RPMI8226 (cell line): ENCODE data around the gene ANKRD44.

ENCODE experiments used
- DNase-seq: peaks from one replicate; pipeline ENCODE4 v3.0.0-alpha.2; 2015

The ANKRD44 gene

DNA sequence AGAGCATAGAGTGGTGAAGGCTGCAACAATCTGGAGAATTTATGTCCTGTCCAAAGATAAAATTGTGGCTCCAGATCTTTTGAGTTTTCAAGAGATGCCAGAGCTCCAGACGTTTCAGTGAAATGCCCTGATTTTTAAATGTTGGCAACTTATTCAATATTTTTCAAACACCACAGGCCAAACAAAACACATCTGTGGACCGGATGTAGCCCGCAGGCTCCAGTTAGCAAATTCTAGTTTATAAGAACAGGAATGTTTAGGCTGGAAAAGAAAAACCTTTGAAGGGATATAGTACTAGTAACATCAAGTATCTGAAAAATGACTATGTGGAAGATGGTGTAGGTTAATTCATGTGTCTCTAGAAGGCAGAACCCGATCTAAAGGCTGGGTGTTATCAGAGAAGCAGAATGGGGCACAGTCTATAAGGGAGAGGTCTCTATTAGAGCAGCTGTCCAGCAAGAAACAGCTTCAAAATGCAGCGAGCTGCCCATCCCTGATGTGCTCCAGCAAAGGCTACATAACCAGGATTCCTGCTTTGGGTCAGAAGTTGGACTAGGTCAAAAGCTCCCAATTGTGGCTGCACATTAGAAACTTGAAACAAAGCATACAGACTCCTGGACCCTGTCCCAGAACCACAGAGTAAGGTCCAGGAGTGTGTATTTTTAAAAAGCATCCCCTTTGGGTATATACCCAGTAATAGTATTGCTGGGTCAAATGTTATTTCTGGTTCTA, 105.9 kb downstream of the ANKRD44 start:
- no peak for DNase-seq

DNA sequence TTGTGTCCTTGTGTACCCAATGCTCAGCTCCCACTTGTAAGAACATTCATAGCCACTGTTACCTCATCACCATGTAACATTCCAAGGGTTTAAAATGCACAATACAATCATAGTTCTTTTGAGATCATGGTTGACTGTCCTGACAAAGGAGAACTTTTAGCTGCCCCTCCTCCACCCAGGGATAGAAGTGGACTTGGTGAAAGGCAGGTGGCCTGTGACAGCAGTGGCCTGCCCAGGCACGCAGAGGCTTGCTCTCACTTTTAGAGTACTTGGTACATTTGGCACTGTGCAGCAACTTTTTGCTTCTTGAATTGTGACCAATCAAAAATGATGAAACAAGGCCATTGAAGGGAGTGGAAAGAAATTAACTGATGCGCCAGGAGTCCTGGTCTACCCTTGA, 108.7 kb downstream of the ANKRD44 start:
- DNase-seq = no peak

DNA sequence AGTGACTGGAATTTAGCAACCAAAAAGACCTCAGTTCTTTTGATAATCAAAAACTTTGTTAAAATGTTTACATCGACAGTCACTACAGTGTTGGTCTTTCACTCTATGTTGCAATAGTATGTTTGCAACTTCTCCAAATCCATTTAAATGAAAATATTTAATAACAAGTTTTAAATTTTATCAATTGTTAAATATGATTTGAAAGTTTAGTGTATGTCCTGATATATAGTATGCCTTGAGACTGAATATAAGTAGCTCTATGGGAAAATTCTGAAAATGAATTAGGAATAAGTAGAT, 109.9 kb downstream of the ANKRD44 start:
- no peak for DNase-seq

DNA sequence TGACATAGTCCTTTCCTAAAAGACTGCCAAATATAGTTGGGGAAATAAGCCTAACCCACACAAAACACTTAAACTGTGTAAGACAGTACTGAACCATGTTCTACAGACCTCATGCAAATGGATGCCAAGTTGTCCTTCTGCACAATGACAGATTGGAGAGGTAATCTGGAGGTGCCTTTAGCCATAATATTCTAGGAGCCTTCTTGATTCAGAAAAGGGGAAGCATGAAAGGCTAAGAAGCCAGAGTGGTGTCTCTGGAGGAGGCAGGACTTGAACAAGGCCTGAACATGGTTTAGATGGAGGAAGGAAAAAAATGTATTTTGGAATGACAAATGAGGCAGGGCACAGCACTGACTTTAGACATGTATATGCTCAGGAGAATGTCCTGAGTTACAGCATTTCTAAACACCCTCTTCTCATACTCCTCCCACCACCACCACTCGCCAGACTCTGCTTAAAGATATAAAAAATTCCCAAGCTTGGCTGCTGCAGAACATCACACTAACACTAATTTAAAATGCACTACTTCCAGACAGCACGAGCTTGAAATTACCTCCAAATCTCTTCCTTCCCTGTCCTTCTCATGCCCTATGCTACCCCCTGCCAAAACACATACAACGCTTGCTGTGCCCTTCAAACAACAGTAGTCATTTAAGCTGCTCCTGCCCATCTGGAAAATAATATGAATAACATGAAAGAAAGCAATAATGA, 110.4 kb downstream of the ANKRD44 start:
- no peak for DNase-seq

DNA sequence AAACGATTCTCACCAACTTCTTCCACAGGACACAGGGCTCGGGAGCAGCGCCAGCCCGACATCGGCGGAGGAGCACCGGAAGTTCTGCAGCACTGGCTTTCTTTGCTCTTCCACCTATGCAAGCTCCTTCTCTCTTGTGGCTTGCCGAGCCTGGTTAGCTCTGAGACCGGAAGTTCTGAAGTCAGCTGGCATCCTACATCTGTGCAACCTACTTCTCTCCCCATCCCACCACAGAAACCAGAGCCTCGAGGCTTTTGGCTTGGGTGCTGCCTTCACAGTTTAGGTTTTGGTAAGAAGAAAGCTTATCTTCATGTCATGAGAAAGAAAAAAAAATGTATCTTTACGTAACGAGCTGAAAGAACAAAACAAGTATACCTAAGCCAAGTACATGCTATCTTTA, 111.7 kb downstream of the ANKRD44 start:
- DNase-seq = peak; percentile 96

DNA sequence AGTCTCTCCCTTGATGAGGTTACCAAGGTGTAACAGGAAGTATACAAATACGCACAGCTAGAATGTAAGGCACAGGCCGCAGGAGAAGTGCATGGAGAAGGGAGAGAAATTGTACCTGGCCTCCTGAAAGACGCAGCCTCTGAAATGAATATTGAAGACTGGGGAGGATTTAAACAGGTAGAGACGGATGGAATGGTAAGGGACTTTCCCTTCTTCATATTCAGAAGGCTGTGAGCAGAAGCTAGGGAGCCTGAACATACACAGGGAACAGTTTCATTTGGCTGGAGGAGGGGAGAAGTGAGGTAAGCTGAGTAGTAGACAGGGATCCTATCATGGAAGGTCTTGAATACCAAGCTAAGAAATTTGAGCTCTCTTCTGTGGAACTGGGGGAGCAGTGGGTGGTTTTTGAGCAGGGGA, 112.7 kb downstream of the ANKRD44 start:
- DNase-seq = no peak

DNA sequence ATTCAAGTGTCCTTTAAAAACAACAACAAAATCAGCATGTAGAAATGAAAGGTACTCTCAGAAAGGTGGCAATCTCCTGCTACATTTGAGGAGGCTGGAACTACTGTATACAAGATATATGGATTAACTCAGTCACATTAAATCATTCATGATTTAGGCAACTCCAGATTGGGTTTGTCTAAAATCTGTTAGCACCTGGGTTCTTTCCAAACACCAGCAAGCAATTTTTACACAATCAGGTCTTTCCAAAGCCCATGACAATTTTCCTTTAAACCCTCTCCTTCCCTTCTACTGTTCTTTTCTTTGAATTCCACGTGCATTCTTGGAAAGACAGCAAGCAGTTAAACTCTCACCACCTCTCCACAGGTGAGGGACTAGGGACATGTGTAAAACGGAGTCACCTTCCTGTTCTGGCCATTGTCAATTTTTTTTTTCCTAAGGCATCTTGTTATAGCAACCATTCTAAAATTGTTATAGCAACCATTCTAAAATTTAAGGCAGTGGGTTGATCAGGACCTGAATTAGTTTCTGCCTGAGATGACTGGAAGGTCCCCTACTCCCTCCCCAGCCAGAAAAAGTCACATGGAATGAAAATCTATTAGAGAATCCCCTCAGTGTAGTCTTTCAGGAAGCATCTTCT, 113.9 kb downstream of the ANKRD44 start:
- no peak for DNase-seq

DNA sequence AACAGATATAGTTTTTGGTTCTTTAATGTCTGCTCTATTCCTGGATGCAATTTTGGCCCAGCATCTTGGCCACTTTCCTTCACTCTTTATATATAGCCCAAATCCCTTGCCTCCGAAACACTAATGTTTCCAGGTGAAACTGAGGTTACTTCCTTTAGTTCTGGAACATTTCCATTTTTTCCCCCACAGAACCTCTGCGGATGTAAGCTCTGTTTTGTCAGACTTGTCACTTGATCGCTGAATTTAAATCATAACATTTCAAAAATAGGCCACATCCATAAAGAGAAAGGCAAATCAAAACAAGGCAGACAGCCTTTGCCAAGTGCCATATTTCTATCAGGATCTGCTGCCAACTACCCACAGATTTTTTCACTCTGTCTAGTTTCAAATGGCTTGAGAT, 115.1 kb downstream of the ANKRD44 start:
- DNase-seq = no peak

DNA sequence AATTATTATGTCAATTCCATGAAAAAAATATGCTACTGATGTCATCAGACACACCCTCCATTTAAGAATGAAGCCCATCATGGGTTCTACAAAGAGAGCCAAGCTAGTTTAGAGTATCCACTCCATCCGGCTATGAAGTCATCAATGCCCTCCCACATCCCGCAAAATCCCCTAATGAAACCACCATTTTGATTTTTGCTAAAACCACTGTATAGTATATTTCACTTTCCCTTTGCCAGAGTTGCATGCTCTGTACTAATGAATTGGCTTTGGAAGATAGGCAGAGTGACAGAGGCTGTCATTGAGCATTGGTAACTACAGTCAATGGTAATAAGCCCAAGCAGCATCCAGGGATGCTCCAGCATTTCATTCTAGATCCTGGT, 118.6 kb downstream of the ANKRD44 start:
- no peak for DNase-seq

DNA sequence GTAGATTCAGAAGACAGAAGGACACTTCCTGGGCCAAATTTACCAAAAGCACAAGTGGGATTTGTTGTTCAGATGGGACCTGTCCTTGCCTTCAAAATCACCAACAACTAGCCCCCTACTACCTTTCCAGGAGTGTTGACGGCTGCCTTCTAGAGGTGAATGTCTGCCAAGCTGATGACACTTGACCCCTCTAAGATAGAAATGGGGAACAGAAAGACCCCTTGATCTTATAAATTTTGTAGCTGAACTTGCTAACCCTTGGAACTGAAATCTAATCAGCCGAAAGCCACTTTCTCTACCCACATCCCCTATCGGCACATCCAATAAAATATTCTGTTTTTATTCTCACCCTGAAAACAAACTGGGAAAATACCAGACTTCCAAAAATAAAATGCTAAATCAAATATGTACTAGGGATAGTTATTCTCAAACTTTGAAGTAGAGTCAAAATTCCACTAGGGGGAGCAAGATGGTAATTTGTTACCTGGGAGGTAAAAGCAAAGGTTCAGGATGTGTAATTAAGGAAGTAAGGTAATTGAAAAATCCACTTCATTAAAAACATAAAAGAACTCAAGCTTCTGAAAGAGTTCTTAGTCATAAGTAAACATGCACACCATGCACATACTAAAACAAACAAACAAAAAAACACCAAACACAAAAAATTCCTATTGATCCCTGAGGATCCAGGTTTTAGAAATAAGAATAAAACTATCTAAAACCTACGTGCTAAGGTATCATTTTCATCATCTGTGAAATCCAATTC, 119.2 kb downstream of the ANKRD44 start:
- peak; percentile 74 for DNase-seq

DNA sequence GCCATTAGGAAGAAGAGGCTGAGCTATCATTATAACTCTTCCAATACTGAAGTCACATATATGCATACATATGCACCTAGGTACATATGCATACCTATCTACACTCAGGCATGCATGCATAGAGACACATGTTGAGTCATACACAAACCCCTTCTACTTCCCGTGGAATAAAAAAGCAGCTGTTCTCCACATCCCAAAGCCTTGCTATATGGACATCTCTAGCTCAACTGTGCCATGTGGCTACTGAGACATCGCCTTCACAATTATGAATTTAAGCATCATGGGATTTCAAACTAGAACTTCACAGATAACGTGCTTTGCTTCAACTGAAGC, 120.5 kb downstream of the ANKRD44 start:
- no peak for DNase-seq

DNA sequence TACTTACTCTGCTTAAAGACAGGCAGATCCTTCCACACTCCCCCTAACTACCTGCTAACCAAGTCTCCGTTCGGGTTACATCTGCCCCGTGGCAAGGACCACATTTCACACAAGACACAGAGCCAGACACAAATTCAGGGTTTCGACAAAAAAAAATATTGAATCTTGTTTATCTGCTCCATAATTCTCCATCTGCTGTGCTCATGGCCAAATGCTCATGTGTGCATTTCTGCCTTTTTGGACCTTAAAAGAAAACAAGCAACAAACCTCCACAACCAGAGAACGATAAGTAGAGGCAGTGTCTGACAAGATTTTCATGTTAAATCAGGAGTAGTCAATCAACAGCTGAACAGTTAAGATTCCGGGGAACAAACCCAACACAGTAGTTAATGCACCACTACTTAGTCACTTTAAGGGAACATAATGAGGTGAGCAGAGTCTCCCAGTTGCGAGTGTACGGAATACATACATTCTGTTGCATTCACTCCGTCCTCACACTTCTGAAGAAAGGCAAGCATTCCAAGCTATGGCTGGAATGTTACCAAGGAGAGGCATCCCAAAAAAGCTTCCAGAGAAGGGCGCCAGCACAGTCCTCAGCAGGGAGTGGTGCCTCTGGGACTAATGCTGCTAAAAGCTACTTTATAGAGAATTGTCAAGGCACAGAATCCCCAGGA, 121.0 kb downstream of the ANKRD44 start:
- no peak for DNase-seq

DNA sequence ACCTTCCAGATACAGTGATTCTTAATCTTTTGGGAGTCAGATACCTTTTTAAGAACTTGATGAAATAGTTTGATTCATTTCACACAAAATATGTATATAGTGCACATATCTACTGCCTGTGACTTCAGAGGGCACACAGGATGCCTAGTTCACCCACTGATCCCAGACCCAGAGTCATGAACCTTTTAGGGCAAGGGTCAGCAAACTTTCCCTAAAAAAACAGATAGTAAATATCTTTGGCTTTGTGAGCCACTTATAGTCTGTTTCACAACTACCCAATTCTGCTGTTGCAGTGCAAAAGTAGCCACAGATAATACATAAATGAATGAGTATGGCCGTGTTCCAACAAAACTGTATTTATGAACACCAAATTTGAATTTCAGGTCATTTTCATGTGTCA, 124.9 kb downstream of the ANKRD44 start:
- DNase-seq = no peak

DNA sequence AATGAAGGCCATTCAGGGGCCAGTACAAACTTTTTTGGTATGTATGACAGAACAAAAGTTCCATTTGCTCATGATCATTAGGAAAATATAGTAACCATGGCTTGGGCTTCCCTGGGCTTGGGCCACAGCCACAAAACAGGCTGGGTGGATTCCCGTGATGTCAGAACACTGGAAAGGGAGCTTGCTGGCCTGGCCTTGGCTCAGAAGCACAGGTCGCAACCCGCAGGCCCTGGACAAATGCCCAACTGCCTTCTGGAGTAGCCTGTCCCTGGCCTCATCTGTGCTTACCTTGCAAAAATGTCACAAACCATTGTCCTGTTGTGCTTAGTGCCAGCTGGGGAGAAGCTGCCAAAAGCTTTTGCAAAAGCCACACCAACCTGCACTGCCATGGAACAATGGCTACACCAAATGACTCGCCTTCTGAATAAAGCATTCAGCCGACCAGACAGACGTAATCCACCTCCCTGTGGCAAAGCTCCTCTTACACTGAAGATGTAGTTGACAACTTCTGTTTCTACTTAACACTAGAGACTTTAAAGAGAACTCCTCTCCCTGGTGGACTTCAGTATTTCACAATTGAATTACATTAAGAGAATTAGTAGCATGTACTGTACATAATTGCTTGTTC, 125.5 kb downstream of the ANKRD44 start:
- DNase-seq = peak; percentile 77

DNA sequence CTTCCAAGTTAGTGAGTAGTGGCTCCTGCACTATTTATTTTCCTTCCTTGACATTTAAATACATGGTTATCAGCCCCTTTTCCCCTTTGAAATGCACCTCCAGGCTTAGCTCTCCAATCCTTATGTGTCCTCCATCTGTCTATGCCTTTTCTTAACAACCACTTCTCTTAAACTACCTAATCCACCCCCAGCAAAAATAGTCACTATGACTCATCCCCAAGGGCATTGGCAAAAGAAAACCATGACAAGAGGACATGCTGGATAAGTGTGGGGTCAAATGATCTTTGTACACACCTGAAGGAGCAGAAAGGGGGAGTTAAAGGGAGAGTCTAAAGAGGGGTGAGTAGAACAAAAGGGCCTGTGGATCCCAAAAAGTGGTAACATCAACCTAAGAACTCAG, 127.2 kb downstream of the ANKRD44 start:
- DNase-seq = no peak

DNA sequence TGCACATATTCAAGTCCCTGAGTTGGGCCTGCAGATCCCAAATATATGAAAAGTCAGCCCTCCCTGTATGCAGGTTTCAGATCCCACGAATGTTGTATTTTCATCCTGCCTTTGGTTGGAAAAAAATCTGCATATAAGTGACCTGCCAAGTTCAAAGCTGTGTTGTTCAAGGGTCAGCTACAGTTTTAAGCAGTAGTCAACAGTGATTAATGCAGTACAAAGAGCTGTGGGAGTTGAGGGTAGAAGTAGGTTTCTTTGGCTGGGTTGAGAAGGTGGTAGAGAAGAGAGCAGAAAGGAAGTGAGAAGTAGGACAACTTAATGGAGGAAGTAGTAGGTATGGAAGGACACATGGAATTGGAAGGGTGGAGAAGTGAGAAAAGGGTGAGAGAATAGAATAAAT, 127.9 kb downstream of the ANKRD44 start:
- DNase-seq = no peak

DNA sequence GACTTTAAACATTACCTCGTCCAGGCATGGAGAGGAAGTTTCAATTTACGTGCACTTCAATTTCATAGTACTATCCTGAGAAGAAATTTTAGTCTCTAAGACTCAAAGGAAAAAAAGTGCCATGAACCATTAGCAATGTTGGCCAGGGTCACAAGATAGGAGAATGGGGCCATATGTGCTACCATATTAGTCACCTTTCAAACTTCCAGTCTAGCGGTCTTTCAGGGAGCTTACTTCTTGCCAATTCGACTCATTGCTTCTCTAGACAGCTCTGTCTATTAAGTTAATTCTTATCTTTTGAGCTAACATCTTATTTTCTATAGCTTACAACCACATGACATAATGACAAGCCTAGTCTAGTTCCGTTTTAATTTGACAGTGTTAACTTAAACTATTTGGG, 129.1 kb downstream of the ANKRD44 start:
- DNase-seq = no peak

DNA sequence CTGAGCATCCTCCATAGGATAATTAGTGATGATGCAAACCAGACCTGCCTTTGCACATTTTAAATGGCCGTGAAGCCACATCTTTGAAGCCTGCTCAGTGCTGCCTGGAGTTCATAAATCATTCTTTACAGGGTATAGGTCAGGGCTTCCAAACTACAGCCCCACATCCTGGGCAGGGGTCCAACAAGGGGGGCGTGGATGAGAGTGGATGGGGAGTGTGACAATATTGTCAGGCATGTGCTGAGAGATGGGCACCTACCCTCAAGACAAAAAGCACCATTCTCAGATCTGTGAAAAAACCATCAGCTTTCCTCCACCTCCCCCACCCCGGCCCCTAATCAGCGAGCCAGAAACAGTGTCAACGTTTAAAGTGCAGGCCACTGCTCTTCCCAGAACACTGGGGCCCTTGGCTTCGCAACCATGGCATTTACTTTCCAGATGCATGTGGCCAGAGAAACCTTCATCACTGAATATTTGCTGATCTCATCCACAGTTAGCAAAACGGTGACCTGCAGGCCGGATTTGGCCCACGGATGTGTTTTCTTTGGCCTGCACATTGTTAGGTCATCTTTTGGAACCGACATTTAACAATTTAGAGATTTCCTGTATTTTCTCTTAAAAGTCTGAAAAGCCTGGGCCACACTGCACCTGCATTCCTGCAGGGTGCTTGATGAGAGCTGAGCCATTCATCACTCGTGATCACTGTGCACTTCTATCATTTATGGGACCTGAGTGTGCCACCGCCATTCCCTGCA, 130.7 kb downstream of the ANKRD44 start:
- DNase-seq = no peak

DNA sequence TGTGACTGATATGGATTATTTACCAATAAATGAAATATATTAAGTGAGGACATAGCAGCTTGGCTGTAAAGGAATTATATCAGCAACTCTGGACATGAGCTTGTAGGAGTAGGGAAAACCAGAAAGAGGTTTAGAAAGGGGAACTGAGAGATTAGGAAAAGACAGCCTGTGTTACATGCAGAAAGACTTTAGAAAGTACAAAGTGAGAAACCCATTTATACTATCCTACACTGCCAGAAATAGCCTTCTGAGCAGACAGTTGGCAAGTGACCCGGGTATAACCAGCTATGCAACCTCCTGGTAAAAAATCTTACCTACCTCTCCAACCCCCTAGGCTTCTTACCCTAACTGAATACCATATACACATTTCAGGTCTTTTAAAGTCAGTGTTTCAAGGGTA, 134.1 kb downstream of the ANKRD44 start:
- no peak for DNase-seq

DNA sequence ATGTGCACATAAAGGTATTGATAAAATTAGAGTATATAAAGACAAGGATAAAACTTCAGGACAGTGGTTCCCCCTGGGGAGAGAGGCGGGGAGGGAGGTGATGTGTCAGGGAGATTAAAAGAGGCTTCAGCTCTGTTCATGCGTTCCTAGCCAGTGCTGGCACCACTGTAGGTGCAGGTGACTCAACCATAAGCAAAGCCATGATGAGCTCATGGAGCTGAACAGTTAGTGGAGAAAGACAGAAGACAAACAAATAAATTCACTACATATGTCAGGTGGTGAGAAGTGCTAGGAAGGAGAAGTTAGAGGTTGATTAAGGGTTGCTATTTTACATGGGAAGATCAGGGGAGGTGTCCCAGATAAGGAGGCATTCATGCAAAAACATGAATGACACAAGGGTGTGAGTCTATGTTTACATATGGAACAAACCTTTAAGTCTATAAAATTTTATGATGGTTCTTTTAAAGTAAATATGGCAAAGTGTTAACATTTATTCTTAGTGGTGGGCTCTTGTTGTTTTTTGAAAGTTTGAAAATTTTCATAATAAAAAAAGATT, 136.0 kb downstream of the ANKRD44 start:
- DNase-seq = no peak

DNA sequence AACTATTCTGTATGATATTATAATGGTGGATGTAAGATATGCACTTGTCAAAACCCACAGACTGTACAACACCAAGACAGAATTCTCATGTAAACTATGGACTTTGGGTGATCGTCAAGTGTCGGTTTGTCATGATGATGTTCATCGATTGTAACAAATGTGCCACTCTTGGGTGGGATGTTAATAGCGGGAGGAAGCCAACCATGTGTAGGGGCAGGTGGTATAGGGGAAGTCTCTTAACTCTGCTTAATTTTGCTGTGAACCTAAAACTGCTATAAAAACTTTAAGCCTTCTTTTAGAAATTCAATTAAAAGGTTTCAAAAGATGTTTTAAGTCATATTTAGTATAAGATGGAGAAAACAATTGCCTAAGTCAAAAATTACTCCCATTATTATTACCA, 139.0 kb downstream of the ANKRD44 start:
- no peak for DNase-seq

DNA sequence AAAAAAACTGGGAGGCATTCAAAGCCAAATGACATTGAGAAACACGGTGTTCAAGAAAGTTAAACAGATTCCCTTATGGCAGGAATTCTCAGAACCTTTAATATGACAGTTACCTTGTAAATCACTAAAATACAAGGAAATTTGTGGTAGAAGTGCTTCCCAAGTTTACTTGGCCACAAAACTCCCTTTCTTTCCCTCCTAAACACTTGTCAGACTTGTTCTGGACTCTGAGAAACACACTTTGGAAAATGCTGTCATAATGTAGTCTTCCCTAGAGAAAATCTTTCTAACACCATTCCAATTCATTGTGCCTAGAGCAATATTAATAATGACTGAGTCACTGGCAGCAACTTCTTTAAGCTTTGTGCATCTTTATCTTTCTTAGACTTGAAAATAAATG, 140.4 kb downstream of the ANKRD44 start:
- DNase-seq = no peak
